Fibroblast of pulmonary artery (primary cell): ENCODE results near the gene CGN.
A peak's percentile ranks its signal among the peaks of the same experiment; 100 is the strongest.

Source experiments
- DNase-seq: peaks from one replicate; pipeline ENCODE4 v3.0.0-alpha.2; 2010; ENCODE audit warnings: low read depth
- H3K4me3 ChIP-seq: replicated peaks from 2 replicates; pipeline ENCODE4 v1.5.1; 2011; ENCODE audit warnings: low read depth, mild to moderate bottlenecking, control low read depth, low read length, moderate library complexity
- TF ChIP-seq, protein P1 (sequence below): IDR thresholded peaks from 2 replicates; pipeline ENCODE4 v1.5.1; 2011; ENCODE audit warnings: mild to moderate bottlenecking, control low read depth, low read length, inconsistent platforms; ENCODE audit errors: missing control alignments

CGN gene

GRCh38 chr1:151574575-151575529, 63.7 kb downstream of the CGN start:
- DNase-seq, result peak; percentile 84
- H3K4me3 ChIP-seq, result no peak overlapping the region
- TF ChIP-seq, protein P1, sequence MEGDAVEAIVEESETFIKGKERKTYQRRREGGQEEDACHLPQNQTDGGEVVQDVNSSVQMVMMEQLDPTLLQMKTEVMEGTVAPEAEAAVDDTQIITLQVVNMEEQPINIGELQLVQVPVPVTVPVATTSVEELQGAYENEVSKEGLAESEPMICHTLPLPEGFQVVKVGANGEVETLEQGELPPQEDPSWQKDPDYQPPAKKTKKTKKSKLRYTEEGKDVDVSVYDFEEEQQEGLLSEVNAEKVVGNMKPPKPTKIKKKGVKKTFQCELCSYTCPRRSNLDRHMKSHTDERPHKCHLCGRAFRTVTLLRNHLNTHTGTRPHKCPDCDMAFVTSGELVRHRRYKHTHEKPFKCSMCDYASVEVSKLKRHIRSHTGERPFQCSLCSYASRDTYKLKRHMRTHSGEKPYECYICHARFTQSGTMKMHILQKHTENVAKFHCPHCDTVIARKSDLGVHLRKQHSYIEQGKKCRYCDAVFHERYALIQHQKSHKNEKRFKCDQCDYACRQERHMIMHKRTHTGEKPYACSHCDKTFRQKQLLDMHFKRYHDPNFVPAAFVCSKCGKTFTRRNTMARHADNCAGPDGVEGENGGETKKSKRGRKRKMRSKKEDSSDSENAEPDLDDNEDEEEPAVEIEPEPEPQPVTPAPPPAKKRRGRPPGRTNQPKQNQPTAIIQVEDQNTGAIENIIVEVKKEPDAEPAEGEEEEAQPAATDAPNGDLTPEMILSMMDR, result no peak

- DNase-seq, result no peak
- TF ChIP-seq, protein P1, result no peak
- H3K4me3 ChIP-seq, result no peak overlapping the region
These were observed 66.0 kb downstream of the CGN start for GRCh38 chr1:151577173-151577572.

DNA sequence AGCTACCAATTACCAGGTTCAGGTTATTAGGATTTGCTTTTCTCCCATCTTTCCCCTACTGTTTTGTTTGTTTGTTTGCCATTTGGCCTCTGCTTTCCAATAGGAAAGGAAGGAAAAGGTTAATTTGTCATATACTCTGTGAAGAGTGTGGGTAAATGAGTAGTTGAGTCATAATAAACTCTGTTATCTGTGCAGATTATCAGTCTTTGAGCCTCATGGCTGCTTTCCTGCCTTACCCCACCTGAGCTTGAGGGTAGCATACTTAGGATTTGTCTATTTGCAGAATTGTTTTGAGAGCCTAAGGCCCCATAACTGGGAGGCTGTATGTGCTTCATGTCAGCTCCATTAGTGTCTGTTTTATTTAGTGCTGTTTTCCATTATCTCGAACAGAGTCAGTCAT, 67.8 kb downstream of the CGN start:
- H3K4me3 ChIP-seq, result no peak overlapping the region
- TF ChIP-seq, protein P1, result no peak
- DNase-seq, result no peak

GRCh38 chr1:151579436-151580225, 68.4 kb downstream of the CGN start:
- no peak overlapping the region for H3K4me3 ChIP-seq
- TF ChIP-seq, protein P1, result no peak
- peak; percentile 21 for DNase-seq

DNA sequence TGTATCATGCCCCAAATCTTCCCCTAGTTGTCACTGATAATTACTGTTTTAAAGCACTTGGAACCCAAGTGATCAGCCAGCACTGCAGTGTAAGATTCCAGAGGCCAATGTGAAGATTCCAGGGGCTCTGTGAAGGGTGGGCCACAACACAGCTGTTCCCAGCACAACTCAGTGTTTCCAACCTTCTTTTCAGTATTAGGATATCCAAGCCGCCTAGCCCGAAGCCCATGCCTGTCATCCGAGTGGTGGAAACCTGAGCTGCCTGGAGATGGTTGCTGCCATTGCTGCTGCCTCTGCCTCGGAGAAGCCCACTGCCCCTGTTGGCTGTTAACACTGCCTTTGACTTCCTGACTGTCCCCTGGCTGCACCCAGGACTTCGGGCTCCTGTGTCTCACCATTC, 70.3 kb downstream of the CGN start:
- TF ChIP-seq, protein P1, result no peak
- H3K4me3 ChIP-seq, result no peak overlapping the region
- no peak for DNase-seq

- no peak overlapping the region for H3K4me3 ChIP-seq
- DNase-seq, result no peak
- TF ChIP-seq, protein P1, result no peak
These were observed 70.7 kb downstream of the CGN start for GRCh38 chr1:151581921-151582320.
